ENCODE measurements around the gene CABYR. TPM values are rescaled to one million over a fixed set of nuclear protein-coding genes. Genes with fewer than 3 reads are reported as not detected.

CABYR gene
- total and polyA plus RNA-seq, 2 donors (not counting 1 experiment from before 2014, with no cell fraction given): 1.7 to 4.4 TPM

DNA sequence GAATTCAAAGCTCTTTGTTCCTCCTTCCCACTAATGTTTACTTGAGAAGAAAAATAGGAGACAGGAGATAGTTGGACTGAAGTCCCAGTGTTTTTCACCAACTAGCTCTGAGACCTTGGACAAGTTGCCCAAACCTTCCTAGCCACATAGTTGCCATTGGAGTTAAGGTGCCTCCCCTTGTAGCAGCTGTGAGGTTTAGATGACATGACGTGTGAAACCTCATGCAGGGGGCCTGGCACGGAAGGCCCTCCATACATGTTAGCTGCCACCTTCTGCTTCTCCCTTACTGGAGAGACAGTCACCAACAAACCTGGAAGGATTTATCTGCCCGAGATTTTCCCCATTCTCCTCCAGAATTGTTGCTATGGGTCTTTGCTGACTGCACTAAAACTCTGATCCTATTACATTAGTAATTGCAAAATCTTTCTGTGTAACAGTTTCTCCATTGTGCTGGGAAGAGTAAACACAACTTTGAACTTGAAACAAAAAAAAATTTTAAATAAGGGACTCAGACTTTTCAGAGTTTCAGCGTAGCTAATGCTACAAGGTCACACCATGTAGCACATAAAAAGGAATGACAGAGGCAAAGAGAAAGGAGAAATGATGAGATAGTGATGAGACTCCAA lies 23.8 kb upstream of the CABYR start:
- DNase-seq (no peak), ATAC-seq (ENCODE audit: low read depth) (no peak)
- 67% methylated on average over 1 of the region's 4 CpGs for WGBS (ENCODE audit: insufficient coverage)
- no peak overlapping the region for H3K4me2 ChIP-seq (replicated peaks; ENCODE audit: low read depth, low read length, poor library complexity, severe bottlenecking)
- no peak overlapping the region for H2AFZ ChIP-seq (ENCODE audit: insufficient read depth, low read depth, low read length, poor library complexity, severe bottlenecking)
- no peaks in the 10 kb centered on the region for H3K79me2 ChIP-seq (ENCODE audit: control insufficient read depth, insufficient read depth, low read length)
- H3K27me3 ChIP-seq (replicated peaks in 1 of 4; ENCODE audit: control extremely low read depth in 1 of 4, control insufficient read depth in 3 of 4, insufficient read depth in 4 of 4, low read length in 3 of 4): no peaks in the 10 kb centered on the region
- CTCF ChIA-PET: interaction anchor here (1.0 to 4.3 kb wide), 4 partner anchors 169 to 492 kb away, joined by 3 to 15 read pairs (median 4); no protein-coding TSS in a partner anchor
- no peaks in the 10 kb centered on the region for H3K9me3 ChIP-seq (ENCODE audit: control extremely low read depth in 1 of 3, control insufficient read depth in 2 of 3, insufficient read depth in 1 of 3, low read length in 2 of 3)
- POLR2A ChIA-PET: no interaction called here
- H3K4me3 ChIP-seq (ENCODE audit: control extremely low read depth in 1 of 5, extremely low read depth in 1 of 5, insufficient read depth in 1 of 5, low read depth in 2 of 5, low read length in 4 of 5): no peak overlapping the region
- H3K9ac ChIP-seq (ENCODE audit: low read length): no peak overlapping the region
- Mint-ChIP-seq H3K27me3 (no peaks in the 10 kb centered on the region), H3K9me3 (ENCODE audit: insufficient read depth) (no peaks in the 10 kb centered on the region), H3K4me1 (peaks cover 9% of the 10 kb centered on the region), H3K4me3 (no peak overlapping the region), H3K27ac (peak overlapping the region; percentile 33)
- no peaks in the 10 kb centered on the region for H4K20me1 ChIP-seq (ENCODE audit: control insufficient read depth, insufficient read depth, low read length, poor library complexity, severe bottlenecking)
- TF ChIP-seq, protein P1, sequence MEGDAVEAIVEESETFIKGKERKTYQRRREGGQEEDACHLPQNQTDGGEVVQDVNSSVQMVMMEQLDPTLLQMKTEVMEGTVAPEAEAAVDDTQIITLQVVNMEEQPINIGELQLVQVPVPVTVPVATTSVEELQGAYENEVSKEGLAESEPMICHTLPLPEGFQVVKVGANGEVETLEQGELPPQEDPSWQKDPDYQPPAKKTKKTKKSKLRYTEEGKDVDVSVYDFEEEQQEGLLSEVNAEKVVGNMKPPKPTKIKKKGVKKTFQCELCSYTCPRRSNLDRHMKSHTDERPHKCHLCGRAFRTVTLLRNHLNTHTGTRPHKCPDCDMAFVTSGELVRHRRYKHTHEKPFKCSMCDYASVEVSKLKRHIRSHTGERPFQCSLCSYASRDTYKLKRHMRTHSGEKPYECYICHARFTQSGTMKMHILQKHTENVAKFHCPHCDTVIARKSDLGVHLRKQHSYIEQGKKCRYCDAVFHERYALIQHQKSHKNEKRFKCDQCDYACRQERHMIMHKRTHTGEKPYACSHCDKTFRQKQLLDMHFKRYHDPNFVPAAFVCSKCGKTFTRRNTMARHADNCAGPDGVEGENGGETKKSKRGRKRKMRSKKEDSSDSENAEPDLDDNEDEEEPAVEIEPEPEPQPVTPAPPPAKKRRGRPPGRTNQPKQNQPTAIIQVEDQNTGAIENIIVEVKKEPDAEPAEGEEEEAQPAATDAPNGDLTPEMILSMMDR (IDR thresholded peaks at IDR 0.05): no peak
- TF ChIP-seq EZH2 (IDR thresholded peaks at IDR 0.05; ENCODE audit: borderline replicate concordance, insufficient read depth, low read depth, low read length, poor library complexity, severe bottlenecking): no peak
- peaks cover 0 to 7% of the 10 kb centered on the region in 2 donors for H3K4me1 ChIP-seq (ENCODE audit: control insufficient read depth in 2 of 2, insufficient read depth in 2 of 2, low read length in 2 of 2)
- H3K27ac ChIP-seq (ENCODE audit: low read length in 2 of 2): no peak overlapping the region
- intact Hi-C loops (cut with micrococcal nuclease): no loop called here
- peaks cover 2 to 32% of the 10 kb centered on the region in 2 experiments for H3K36me3 ChIP-seq (replicated peaks in 1 of 2; ENCODE audit: control extremely low read depth in 1 of 2, control insufficient read depth in 1 of 2, extremely low read depth in 1 of 2, insufficient read depth in 2 of 2, low read length in 1 of 2)

DNA sequence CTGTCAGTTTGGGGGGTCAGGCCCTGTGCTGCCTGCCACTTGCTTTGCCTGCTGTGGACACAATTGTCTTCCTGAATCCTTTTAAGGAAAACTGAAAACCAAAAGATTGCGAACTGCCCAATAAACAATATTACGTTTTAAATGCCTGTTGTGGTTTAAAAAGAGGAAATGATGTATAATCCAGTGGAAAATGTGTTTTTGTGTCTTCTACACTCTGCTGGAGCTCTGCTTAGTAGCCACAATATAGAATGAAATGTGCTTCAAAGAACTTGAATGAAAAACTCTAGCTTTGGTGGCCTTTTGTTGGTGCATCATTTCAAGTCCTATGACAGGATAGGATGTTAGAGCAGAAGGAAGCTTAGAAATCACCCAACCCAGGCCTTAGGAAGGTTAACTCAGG lies 23.2 kb upstream of the CABYR start:
- Histone ChIP-seq H3K9me3 (ENCODE audit: control extremely low read depth in 1 of 3, control insufficient read depth in 2 of 3, insufficient read depth in 1 of 3, low read length in 2 of 3) (no peaks in the 10 kb centered on the region), H3K4me1 (ENCODE audit: control insufficient read depth in 2 of 2, insufficient read depth in 2 of 2, low read length in 2 of 2) (peaks cover 0 to 7% of the 10 kb centered on the region in 2 donors), H4K20me1 (ENCODE audit: control insufficient read depth, insufficient read depth, low read length, poor library complexity, severe bottlenecking) (no peaks in the 10 kb centered on the region), H3K27ac (ENCODE audit: low read length in 2 of 2) (no peak overlapping the region), H3K4me2 (replicated peaks; ENCODE audit: low read depth, low read length, poor library complexity, severe bottlenecking) (no peak overlapping the region), H3K36me3 (replicated peaks in 1 of 2; ENCODE audit: control extremely low read depth in 1 of 2, control insufficient read depth in 1 of 2, extremely low read depth in 1 of 2, insufficient read depth in 2 of 2, low read length in 1 of 2) (peaks cover 2 to 35% of the 10 kb centered on the region in 2 experiments), H3K27me3 (replicated peaks in 1 of 4; ENCODE audit: control extremely low read depth in 1 of 4, control insufficient read depth in 3 of 4, insufficient read depth in 4 of 4, low read length in 3 of 4) (no peaks in the 10 kb centered on the region), H3K79me2 (ENCODE audit: control insufficient read depth, insufficient read depth, low read length) (no peaks in the 10 kb centered on the region), H2AFZ (ENCODE audit: insufficient read depth, low read depth, low read length, poor library complexity, severe bottlenecking) (no peak overlapping the region), H3K9ac (ENCODE audit: low read length) (no peak overlapping the region), H3K4me3 (ENCODE audit: control extremely low read depth in 1 of 5, extremely low read depth in 1 of 5, insufficient read depth in 1 of 5, low read depth in 2 of 5, low read length in 4 of 5) (no peak overlapping the region)
- H3K9me3 Mint-ChIP-seq (ENCODE audit: insufficient read depth): no peaks in the 10 kb centered on the region
- intact Hi-C loops (cut with micrococcal nuclease): no loop called here
- H3K27ac Mint-ChIP-seq: peak overlapping the region; percentile 33
- H3K4me3 Mint-ChIP-seq: no peak overlapping the region
- H3K27me3 Mint-ChIP-seq: no peaks in the 10 kb centered on the region
- POLR2A ChIA-PET: no interaction called here
- TF ChIP-seq, protein P1 (IDR thresholded peaks at IDR 0.05): no peak
- TF ChIP-seq EZH2 (IDR thresholded peaks at IDR 0.05; ENCODE audit: borderline replicate concordance, insufficient read depth, low read depth, low read length, poor library complexity, severe bottlenecking): no peak
- no CpG with 5 or more reads among the region's 2 CpGs for WGBS (ENCODE audit: insufficient coverage)
- peaks cover 9% of the 10 kb centered on the region for H3K4me1 Mint-ChIP-seq
- CTCF ChIA-PET: interaction anchor here (1.0 to 4.3 kb wide), 4 partner anchors 169 to 493 kb away, joined by 3 to 15 read pairs (median 4); no protein-coding TSS in a partner anchor
- ATAC-seq (ENCODE audit: low read depth) (peak; percentile 21), DNase-seq (no peak)
